GM18951 (cell line): ENCODE data around the gene ADGRA1.
"Not testable (repeated sequence)": the region's sequence is repeated elsewhere in the genome, so short reads cannot be mapped to it uniquely, and the experiment has no call there.

Experiments
- POLR2A ChIP-seq: IDR thresholded peaks from 4 replicates; pipeline ENCODE4 v1.6.1; 2011; ENCODE audit warnings: mild to moderate bottlenecking; ENCODE audit not compliant: insufficient read length, insufficient read depth; ENCODE audit errors: extremely low read depth
- in situ Hi-C: fragments of 300-500 bp; cut with MboI; formaldehyde crosslinking; loops from one replicate; pipeline ENCODE4 v1.12.0; 2022; ENCODE audit warnings: low sequenced_read_pairs, mixed read lengths, inconsistent platforms; ENCODE audit not compliant: unreplicated experiment

Gene ADGRA1

GRCh38 chr10:133047526-133048123, 40.1 kb upstream of the ADGRA1 start:
- in situ Hi-C loops, result no loop called here
- TF ChIP-seq POLR2A, result no peak

DNA sequence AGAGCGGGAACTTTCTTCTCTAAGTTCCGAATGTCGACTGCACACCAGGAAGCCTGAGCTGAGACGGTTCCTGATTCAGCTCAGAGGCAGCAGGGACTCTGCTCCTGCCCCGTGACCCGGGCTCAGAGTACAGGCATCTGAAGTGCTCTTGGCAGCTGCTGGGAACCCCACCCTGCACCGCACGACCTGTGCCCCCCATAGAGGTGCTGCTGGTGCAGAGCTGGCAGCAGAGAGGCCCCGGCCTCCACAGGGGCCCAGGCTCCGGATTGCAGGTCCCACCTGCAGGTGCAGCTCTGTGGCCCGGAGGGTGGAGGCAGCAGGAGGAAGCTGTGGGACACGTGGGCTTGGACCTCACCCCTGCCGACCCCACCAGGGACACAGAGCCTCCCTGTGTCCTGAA, 39.5 kb upstream of the ADGRA1 start:
- no peak for TF ChIP-seq POLR2A
- in situ Hi-C loops, result no loop called here

DNA sequence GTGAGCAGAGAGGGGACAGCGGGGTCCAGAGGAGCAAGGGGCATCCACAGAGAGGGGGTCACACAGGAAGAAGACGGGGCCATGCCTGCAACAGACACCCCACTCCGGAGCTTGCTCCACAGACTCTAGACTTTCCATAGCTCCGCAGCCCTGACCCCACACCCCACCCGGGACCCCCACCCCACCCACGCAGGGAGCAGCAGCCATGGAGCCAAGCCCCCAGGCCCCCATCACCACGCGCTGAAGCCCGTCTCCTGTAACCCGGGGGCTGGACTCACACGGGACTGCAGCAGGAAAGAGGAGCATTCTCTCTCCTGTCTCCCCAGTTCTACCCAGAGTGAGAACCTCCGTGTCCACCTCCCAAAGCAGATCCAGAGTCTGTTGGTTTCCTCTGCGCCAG, 38.8 kb upstream of the ADGRA1 start:
- in situ Hi-C loops, result no loop called here
- TF ChIP-seq POLR2A, result no peak

DNA sequence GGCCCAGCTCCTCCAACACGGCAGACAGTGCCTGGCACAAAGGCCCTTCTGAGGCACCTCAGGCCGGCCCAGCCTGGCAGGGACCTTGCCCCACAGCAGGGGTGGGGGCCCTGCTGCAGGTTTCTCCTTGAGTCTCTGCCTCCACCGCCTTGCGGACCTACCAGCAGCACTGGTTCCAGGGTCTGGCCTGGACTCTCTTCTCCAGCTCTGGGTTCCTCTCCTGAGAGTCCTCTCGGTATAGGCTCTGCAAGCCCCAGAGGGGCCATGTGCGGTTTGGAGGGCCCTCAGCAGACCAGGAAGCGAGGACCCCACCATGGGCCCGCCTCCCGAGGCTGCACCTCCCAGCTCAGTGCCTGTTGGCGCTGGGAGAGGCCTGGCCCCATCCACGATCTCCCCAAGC, 38.1 kb upstream of the ADGRA1 start:
- in situ Hi-C loops, result no loop called here
- no peak for TF ChIP-seq POLR2A

DNA sequence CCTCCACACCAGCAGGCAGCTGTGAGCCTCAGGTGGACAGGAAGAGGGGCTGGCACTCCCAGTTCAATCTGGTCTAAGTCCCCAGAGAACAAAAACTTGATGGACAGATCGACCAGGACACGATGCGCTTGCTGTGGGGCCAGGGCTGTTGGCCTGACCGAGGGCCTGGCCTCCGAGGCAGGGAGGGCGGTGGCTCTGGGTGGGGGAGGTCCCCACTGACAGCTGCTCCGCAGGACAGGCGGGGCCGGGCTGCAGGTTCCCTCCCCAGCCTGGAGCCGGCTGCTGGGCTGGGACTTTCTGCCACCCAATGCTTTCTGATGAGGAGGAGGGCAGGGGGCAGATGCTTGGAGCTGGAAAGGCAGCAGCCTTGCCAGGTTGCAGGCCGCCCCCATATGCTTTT, 37.4 kb upstream of the ADGRA1 start:
- TF ChIP-seq POLR2A, result no peak
- in situ Hi-C loops, result no loop called here

- in situ Hi-C loops, result no loop called here
- no peak for TF ChIP-seq POLR2A
Measured at GRCh38 chr10:133052076-133052475, 35.6 kb upstream of the ADGRA1 start.

DNA sequence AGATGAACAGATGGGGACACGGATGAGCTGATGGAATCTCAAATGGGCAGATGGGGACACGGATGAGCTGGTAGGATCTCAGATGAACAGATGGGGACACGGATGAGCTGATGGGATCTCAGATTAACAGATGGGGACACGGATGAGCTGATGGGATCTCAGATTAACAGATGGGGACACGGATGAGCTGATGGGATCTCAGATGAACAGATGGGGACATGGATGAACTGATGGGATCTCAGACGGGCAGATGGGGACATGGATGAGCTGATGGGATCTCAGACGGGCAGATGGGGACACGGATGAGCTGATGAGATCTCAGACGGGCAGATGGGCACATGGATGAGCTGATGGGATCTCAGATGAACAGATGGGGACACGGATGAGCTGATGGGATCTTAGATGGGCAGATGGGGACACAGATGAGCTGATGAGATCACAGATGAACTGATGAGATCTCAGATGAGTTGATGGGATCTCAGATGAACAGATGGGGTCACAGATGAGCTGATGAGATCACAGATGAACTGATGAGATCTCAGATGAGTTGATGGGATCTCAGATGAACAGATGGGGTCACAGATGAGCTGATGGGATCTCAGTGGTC, 34.1 kb upstream of the ADGRA1 start:
- in situ Hi-C loops, result not testable (repeated sequence)

DNA sequence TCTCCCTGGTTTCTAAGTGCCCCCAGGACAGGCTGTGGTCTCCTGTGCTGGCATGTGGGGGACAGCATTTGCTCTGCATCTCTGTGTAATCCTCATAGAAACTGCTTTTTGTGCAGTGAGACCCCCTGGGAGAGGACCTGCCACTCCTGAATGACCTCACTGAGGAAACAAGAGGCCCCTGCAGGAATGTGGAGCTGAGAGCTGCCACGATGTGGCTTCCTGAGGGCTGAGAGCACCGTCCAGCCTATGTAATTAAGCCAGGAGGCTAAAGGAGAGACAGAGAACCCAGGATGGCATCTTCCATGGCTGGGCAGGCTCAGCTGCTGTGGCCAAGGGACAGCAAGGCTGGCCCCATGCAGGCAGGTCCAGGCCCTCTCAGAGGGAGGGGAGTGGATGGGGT, 32.3 kb upstream of the ADGRA1 start:
- TF ChIP-seq POLR2A, result no peak
- in situ Hi-C loops, result no loop called here

DNA sequence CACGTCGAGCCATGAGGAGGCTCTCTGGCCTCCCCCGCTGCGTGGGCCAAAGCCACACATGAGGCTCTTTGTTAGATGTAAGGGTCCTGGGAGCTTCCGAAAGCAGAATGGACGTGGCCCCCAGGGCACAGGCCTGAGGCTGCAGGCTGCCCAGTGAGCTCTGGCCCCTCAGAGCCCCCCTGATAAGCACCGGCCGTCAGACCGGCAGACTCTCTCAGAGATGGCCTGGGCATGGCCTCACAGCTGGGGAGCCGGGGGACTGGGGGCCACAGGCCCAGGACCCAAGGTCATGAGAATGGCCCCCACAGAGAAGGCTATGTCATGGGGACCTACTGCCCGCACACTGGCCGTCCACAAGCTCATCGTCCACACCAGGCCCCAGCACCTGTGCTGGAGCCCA, 31.7 kb upstream of the ADGRA1 start:
- in situ Hi-C loops, result no loop called here
- no peak for TF ChIP-seq POLR2A

DNA sequence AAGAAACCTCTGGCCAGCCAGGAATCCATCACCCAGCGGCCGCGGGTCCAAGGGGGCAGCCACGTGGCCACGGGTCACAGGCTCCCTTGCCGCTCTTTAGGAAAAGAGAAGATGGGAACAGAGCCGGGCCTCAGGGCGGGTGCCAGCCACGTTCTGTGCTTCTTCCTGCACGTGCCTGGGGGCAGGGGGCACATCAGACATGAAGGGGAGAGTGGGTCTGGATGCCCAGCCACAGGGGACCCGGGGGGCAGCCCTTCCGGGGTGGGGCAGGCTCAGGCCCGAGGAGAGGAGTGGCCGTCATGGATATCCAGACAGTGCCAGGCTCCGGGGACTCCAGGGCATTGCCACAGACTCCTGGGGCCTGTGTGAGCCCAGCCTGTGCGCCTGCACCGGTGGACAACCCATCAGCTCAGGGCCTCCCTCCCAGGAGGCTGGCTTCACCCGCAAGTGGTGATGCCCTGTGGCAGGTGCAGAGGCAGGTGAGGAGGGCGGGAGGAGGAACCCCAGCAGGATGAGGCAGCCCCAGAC, 31.0 kb upstream of the ADGRA1 start:
- no peak for TF ChIP-seq POLR2A

DNA sequence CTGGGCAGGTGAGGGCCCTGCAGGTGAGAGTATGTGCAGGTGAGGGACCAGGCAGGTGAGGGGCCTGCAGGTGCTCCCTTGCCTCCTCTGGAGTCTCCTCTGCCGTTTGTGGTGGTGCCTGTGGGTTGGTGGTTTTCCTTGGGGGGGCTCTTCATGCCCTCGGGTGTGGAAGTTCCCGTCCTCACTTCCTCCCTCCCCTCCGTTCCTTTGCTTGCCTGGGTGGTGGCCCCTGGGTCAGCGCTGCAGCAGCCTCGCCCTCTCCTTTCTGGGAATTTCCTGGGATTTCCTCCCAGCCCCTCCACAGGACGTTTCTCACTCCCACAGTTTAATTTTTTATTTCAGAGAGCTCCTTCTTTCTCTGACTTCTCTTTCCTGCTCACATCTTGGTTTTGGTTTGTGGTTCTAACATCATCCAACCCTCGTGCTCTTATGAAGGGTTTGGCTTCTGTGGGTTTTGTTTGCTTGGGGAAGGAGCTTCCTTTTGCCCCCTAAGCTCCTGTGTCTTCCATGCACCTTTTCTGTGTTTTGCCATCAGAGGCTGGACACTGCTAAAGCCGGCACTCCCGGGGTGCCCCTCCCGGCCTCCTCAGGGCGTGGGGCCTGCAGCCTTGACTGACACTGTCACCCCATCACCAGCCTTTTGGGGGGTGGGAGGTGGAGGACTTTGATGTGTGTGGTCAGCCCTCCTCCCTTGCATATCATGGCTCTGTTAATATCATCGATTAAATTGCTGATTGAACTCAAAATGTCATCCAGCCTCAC, 29.2 kb upstream of the ADGRA1 start:
- in situ Hi-C loops, result no loop called here
- TF ChIP-seq POLR2A, result no peak

More for the DNA sequence above, 31.0 kb upstream of the ADGRA1 start:
- in situ Hi-C loops, result no loop called here

DNA sequence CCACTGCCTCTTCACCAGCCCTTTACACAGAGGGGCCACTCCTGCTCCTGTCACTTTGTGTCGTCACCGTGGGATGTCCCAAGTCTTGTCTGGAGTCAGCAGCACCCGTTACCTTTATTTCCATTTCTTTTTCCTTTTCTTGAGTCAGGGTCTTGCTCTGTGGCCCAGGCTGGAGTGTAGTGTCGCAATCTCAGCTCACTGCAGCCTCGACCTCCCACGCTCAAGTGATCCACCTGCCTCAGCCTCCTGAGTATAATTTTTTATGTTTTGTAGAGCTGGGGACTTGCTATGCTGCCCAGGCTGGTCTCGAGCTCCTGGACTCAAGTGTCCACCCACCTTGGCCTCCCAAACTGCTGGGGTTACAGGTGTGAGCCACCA, 28.6 kb upstream of the ADGRA1 start:
- in situ Hi-C loops, result no loop called here

DNA sequence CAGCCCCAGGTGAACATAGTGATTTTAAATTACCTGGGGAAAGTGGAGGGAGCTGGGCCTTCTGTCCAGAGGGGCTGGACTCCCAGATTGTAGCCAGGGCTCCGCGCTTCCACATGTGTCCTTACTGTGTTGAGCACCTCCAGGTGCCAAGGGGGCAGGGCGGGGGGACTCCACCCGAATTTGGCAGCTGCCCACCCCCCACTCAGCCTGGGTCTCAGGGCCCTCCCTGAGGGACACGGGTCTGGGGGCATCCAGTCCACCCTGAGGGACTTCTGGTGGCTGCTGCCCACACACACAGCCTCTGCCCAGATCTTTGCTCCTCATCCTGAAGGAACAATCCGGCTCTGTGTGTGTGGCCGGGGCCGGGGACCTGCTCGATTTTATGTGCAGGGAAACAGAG, 28.2 kb upstream of the ADGRA1 start:
- in situ Hi-C loops, result no loop called here
- no peak for TF ChIP-seq POLR2A

More for the DNA sequence above, 28.6 kb upstream of the ADGRA1 start:
- TF ChIP-seq POLR2A, result no peak

DNA sequence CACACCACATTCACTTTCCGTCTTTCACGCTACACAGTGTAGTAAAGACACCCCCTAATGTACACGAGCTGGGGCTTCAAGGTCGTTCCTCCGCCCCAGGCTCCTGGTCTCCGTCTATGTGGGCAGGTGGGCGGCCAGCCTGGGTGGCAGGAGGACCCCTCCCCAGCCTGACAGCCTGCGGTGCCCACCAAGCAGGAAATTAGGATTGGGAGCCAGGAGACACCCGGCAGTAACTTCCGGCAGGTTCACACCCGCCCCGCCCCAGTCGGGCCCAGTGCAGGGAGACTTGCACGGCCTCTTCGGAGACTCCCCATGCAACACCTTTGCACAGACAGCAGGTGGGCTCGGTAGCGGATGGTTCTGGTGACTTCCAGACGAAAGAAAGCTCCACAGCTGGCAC, 27.7 kb upstream of the ADGRA1 start:
- TF ChIP-seq POLR2A, result no peak
- in situ Hi-C loops, result no loop called here
